Globus pallidus (tissue), 1 donor: ENCODE results near the gene DPEP1.
"Not testable (repeated sequence)": the region's sequence is repeated elsewhere in the genome, so short reads cannot be mapped to it uniquely, and the experiment has no call there.

Experiments used
- DNase-seq: peaks from one replicate; pipeline ENCODE4 v3.0.0-alpha.2; 2015; ENCODE audit warnings: low spot score

The DPEP1 gene

GRCh38 chr16:89613231-89613953, at the start of gene DPEP1:
Gene DPEP1 (plus strand): TSS chr16:89613642. CDS start chr16:89630411, 16,769 bp downstream.
- no peak for DNase-seq

- no peak for DNase-seq
Observed at GRCh38 chr16:89564476-89565255, 48.8 kb upstream of the DPEP1 start.

GRCh38 chr16:89565256-89565505, 48.3 kb upstream of the DPEP1 start:
- no peak for DNase-seq

- DNase-seq = no peak
Observed at GRCh38 chr16:89565506-89566372, 47.7 kb upstream of the DPEP1 start.

GRCh38 chr16:89567656-89568594, 45.5 kb upstream of the DPEP1 start:
- no peak for DNase-seq

- DNase-seq = no peak
Observed at GRCh38 chr16:89569506-89570341, 43.7 kb upstream of the DPEP1 start.

- no peak for DNase-seq
Observed at GRCh38 chr16:89570342-89570923, 43.0 kb upstream of the DPEP1 start.

- not testable (repeated sequence) for DNase-seq
Observed at GRCh38 chr16:89570983-89571598, 42.4 kb upstream of the DPEP1 start.

GRCh38 chr16:89571636-89572035, 41.8 kb upstream of the DPEP1 start:
- DNase-seq = no peak

- DNase-seq = no peak
Observed at GRCh38 chr16:89572073-89572484, 41.4 kb upstream of the DPEP1 start.

GRCh38 chr16:89572485-89573205, 40.8 kb upstream of the DPEP1 start:
- DNase-seq = no peak

GRCh38 chr16:89573826-89574680, 39.4 kb upstream of the DPEP1 start:
- no peak for DNase-seq

- no peak for DNase-seq
Observed at GRCh38 chr16:89574681-89575246, 38.7 kb upstream of the DPEP1 start.

GRCh38 chr16:89575247-89576152, 37.9 kb upstream of the DPEP1 start, which contains the start of gene CPNE7:
Gene CPNE7 (plus strand): TSS chr16:89575758. CDS start chr16:89575898, 140 bp downstream.
- DNase-seq = no peak

- DNase-seq = no peak
Observed at GRCh38 chr16:89576153-89577054, 37.0 kb upstream of the DPEP1 start.
